22Rv1 (cell line): Measurements from ENCODE around the gene TSR1.

Experiments used
- ZFX ChIP-seq: fragments of 450-650 bp; IDR thresholded peaks from 2 replicates; pipeline ENCODE4 v1.6.1; 2017; ENCODE audit warnings: antibody characterized with exemption, borderline replicate concordance
- TF ChIP-seq, protein P1 (sequence below): fragments of 450-650 bp; IDR thresholded peaks from 2 replicates; pipeline ENCODE4 v1.5.1; 2017; ENCODE audit warnings: mild to moderate bottlenecking

DNA sequence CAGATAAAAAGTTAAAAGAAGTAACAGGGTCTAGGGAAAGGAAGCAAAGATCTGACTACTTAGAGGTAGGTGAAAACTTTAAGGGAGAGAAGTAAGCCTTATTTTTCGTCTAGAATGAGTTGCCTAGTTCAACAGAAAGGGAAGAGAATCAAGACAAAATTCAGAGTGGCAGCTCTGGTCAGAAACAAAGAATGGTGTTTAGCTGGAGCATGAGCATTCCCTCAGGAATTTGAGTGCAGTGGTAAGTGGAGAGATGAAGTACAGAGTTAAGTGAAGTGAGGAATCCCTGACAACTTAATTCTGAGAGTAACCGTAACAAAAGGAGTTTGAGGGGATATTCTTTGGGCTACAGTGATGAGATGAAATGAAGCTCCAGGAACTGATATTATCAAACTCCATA lies 44.2 kb downstream of the TSR1 start:
- TF ChIP-seq, protein P1, sequence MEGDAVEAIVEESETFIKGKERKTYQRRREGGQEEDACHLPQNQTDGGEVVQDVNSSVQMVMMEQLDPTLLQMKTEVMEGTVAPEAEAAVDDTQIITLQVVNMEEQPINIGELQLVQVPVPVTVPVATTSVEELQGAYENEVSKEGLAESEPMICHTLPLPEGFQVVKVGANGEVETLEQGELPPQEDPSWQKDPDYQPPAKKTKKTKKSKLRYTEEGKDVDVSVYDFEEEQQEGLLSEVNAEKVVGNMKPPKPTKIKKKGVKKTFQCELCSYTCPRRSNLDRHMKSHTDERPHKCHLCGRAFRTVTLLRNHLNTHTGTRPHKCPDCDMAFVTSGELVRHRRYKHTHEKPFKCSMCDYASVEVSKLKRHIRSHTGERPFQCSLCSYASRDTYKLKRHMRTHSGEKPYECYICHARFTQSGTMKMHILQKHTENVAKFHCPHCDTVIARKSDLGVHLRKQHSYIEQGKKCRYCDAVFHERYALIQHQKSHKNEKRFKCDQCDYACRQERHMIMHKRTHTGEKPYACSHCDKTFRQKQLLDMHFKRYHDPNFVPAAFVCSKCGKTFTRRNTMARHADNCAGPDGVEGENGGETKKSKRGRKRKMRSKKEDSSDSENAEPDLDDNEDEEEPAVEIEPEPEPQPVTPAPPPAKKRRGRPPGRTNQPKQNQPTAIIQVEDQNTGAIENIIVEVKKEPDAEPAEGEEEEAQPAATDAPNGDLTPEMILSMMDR = no peak
- no peak for TF ChIP-seq ZFX
